Panc1 (cell line): ENCODE measurements around the gene RAD1. TPM values are rescaled to one million over a fixed set of nuclear protein-coding genes. Genes with fewer than 3 reads are reported as not detected.

ENCODE experiments used
- ATAC-seq: fragments of 200-7000 bp; cut with Tn5 transposase; 2 replicates; pipeline ENCODE4 v1.9.1; 2020; ENCODE audit warnings: mild to moderate bottlenecking, moderate library complexity
- BruUV-seq: library from RNA; stranded (reverse); fragments of 400-500 nt; replicated peaks from 2 replicates; lab custom pipeline; 2021; lab: Mats Ljungman, UMichigan
- CTCF ChIA-PET: fragments of 300-600 bp; sonication (Branson Sonifier 250); formaldehyde crosslinking; loops from one replicate; lab custom pipeline; 2022; ENCODE audit warnings: antibody characterized with exemption; lab: Charles Lee
- POLR2A ChIA-PET: fragments of 300-600 bp; sonication (Branson Sonifier 250); formaldehyde crosslinking; loops from one replicate; lab custom pipeline; 2022; ENCODE audit warnings: antibody characterized with exemption; lab: Charles Lee
- DNase-seq: peaks from one replicate; pipeline ENCODE4 v3.0.0-alpha.2; 2010; ENCODE audit warnings: low read depth, low spot score
- H3K27ac ChIP-seq: 2 replicates; pipeline ENCODE4 v1.5.1; 2011; ENCODE audit warnings: mild to moderate bottlenecking, low read length, inconsistent platforms
- H3K27me3 ChIP-seq: fragments of 200-500 bp; sonication (Bioruptor generic); 2 replicates; pipeline ENCODE4 v1.6.0; 2014; ENCODE audit warnings: low read length, inconsistent platforms; ENCODE audit not compliant: control insufficient read depth, insufficient read depth
- H3K36me3 ChIP-seq: fragments of 200-500 bp; sonication (Bioruptor generic); 2 replicates; pipeline ENCODE4 v1.5.1; 2014; ENCODE audit warnings: inconsistent platforms, mild to moderate bottlenecking, low read length, moderate library complexity; ENCODE audit not compliant: control insufficient read depth, insufficient read depth
- H3K4me1 ChIP-seq: 2 replicates; pipeline ENCODE4 v1.5.1; 2011; ENCODE audit warnings: inconsistent platforms, mild to moderate bottlenecking, low read length, moderate library complexity; ENCODE audit not compliant: control insufficient read depth, insufficient read depth
- H3K4me3 ChIP-seq, 2 experiments: 2 replicates each; pipeline ENCODE4 v1.5.1; 2011 to 2012; ENCODE audit warnings: low read depth in 2 of 2, low read length in 2 of 2, mild to moderate bottlenecking in 2 of 2, inconsistent platforms in 1 of 2, moderate library complexity in 1 of 2
- H3K9me3 ChIP-seq: fragments of 200-500 bp; sonication (Bioruptor generic); 2 replicates; pipeline ENCODE4 v1.5.1; 2014; ENCODE audit warnings: low read depth, mild to moderate bottlenecking, inconsistent platforms, low read length, moderate library complexity; ENCODE audit not compliant: control insufficient read depth, insufficient read depth
- POLR2AphosphoS5 ChIP-seq: IDR thresholded peaks from 2 replicates; pipeline ENCODE4 v1.6.1; 2012; ENCODE audit warnings: mild to moderate bottlenecking, low read depth, low read length, moderate library complexity
- SIN3A ChIP-seq: IDR thresholded peaks from 2 replicates; pipeline ENCODE4 v1.6.1; 2012; ENCODE audit warnings: low read depth, mild to moderate bottlenecking, low read length, moderate library complexity, borderline replicate concordance; ENCODE audit not compliant: insufficient read depth
- TCF7L2 ChIP-seq: IDR thresholded peaks from 2 replicates; pipeline ENCODE4 v1.6.1; 2011; ENCODE audit warnings: mild to moderate bottlenecking, low read depth, low read length, inconsistent platforms
- in situ Hi-C: cut with HindIII; loops from 2 replicates; pipeline ENCODE4 v1.10.0; 2016; ENCODE audit warnings: low sequenced_read_pairs, low pct_unique_long_range_greater_than_20kb
- intact Hi-C: fragments of 100-400 bp; cut with micrococcal nuclease; formaldehyde crosslinking; loops from one replicate; pipeline ENCODE4 v1.10.0; 2022; ENCODE audit not compliant: unreplicated experiment
- total RNA-seq: library from RNA; stranded (reverse); gene quantifications from one replicate; pipeline ENCODE4 v1.2.1, GENCODE V29; 2021; ENCODE audit not compliant: unreplicated experiment
- TF ChIP-seq, protein P1 (sequence below), 2 experiments: IDR thresholded peaks; 2 replicates each; pipeline ENCODE4 v1.6.1; 2011 to 2012; ENCODE audit warnings: low read depth in 2 of 2, control low read depth in 1 of 2, low read length in 1 of 2, mild to moderate bottlenecking in 1 of 2, moderate library complexity in 1 of 2; ENCODE audit not compliant: insufficient read depth in 1 of 2
- TF ChIP-seq, protein P2 (sequence below): fragments of 450-650 bp; IDR thresholded peaks from 2 replicates; pipeline ENCODE4 v1.5.1; 2017; ENCODE audit warnings: mild to moderate bottlenecking

RAD1 gene
- total RNA-seq, 1 experiment from 2014 or later: 31.8 TPM

GRCh38 chr5:34881246-34881645 lies 34.1 kb downstream of the RAD1 start:
- DNase-seq (no peak), ATAC-seq (no peak)
- Histone ChIP-seq H3K4me1 (no peaks in the 10 kb centered on the region), H3K27ac (no peak overlapping the region), H3K9me3 (no peaks in the 10 kb centered on the region), H3K36me3 (no peaks in the 10 kb centered on the region), H3K27me3 (peaks cover 3% of the 10 kb centered on the region), H3K4me3 (no peak overlapping the region)
- BruUV-seq: no TSS peak
- TF ChIP-seq, protein P1, sequence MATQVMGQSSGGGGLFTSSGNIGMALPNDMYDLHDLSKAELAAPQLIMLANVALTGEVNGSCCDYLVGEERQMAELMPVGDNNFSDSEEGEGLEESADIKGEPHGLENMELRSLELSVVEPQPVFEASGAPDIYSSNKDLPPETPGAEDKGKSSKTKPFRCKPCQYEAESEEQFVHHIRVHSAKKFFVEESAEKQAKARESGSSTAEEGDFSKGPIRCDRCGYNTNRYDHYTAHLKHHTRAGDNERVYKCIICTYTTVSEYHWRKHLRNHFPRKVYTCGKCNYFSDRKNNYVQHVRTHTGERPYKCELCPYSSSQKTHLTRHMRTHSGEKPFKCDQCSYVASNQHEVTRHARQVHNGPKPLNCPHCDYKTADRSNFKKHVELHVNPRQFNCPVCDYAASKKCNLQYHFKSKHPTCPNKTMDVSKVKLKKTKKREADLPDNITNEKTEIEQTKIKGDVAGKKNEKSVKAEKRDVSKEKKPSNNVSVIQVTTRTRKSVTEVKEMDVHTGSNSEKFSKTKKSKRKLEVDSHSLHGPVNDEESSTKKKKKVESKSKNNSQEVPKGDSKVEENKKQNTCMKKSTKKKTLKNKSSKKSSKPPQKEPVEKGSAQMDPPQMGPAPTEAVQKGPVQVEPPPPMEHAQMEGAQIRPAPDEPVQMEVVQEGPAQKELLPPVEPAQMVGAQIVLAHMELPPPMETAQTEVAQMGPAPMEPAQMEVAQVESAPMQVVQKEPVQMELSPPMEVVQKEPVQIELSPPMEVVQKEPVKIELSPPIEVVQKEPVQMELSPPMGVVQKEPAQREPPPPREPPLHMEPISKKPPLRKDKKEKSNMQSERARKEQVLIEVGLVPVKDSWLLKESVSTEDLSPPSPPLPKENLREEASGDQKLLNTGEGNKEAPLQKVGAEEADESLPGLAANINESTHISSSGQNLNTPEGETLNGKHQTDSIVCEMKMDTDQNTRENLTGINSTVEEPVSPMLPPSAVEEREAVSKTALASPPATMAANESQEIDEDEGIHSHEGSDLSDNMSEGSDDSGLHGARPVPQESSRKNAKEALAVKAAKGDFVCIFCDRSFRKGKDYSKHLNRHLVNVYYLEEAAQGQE (IDR thresholded peaks at IDR 0.05; ENCODE audit: insufficient read depth in 1 of 2, low read depth in 2 of 2, low read length in 1 of 2): no peak
- TF ChIP-seq TCF7L2: no peak
- TF ChIP-seq, protein P2, sequence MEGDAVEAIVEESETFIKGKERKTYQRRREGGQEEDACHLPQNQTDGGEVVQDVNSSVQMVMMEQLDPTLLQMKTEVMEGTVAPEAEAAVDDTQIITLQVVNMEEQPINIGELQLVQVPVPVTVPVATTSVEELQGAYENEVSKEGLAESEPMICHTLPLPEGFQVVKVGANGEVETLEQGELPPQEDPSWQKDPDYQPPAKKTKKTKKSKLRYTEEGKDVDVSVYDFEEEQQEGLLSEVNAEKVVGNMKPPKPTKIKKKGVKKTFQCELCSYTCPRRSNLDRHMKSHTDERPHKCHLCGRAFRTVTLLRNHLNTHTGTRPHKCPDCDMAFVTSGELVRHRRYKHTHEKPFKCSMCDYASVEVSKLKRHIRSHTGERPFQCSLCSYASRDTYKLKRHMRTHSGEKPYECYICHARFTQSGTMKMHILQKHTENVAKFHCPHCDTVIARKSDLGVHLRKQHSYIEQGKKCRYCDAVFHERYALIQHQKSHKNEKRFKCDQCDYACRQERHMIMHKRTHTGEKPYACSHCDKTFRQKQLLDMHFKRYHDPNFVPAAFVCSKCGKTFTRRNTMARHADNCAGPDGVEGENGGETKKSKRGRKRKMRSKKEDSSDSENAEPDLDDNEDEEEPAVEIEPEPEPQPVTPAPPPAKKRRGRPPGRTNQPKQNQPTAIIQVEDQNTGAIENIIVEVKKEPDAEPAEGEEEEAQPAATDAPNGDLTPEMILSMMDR: no peak
- TF ChIP-seq SIN3A: no peak
- no peak for TF ChIP-seq POLR2AphosphoS5
- in situ Hi-C loops: no loop called here
- intact Hi-C loops: no loop called here
- CTCF ChIA-PET: no interaction called here
- POLR2A ChIA-PET: no interaction called here

DNA sequence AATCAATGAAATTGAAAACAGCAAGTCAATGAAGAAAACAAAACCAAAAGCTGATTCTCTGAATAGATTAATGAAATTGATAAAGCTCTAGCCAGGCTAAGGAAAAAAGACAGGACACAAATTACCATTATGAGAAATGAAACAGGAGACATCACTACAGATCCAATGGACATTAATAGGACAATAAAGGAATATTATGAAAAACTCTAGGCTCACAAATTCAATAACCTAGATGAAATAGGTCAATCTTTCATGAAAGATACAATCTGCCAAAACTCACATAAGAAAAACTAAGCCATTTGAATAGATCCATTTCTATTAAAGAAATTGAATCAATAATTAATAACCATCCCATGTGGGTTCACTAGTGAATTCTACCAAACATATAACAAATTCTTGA lies 39.0 kb downstream of the RAD1 start:
- no peak overlapping the region for H3K4me3 ChIP-seq
- no peaks in the 10 kb centered on the region for H3K36me3 ChIP-seq
- no peaks in the 10 kb centered on the region for H3K9me3 ChIP-seq
- no peak overlapping the region for H3K27ac ChIP-seq
- DNase-seq (no peak), ATAC-seq (no peak)
- intact Hi-C loops: no loop called here
- no peaks in the 10 kb centered on the region for H3K27me3 ChIP-seq
- in situ Hi-C loops: no loop called here
- ChIA-PET POLR2A (no interaction called here), CTCF (no interaction called here)
- no TSS peak for BruUV-seq
- TF ChIP-seq, protein P2: no peak
- no peak for TF ChIP-seq POLR2AphosphoS5
- no peaks in the 10 kb centered on the region for H3K4me1 ChIP-seq
